RWPE2 (cell line): Measurements from ENCODE around the gene RGS6.
"Not testable (repeated sequence)": the region's sequence is repeated elsewhere in the genome, so short reads cannot be mapped to it uniquely, and the experiment has no call there.

Experiments
- ATAC-seq: fragments of 200-7000 bp; cut with Tn5 transposase; 3 replicates; pipeline ENCODE4 v1.9.1; 2021; ENCODE audit warnings: low read depth
- DNase-seq: peaks from one replicate; pipeline ENCODE4 v3.0.0-alpha.2; 2020; ENCODE audit warnings: low spot score
- H3K27ac ChIP-seq: fragments of 450-650 bp; 2 replicates; pipeline ENCODE4 v1.5.1; 2017; ENCODE audit warnings: mild to moderate bottlenecking; ENCODE audit not compliant: poor library complexity, severe bottlenecking
- H3K27me3 ChIP-seq: fragments of 250-450 bp; sonication (Bioruptor Pico); 2 replicates; pipeline ENCODE4 v1.5.1; 2021; ENCODE audit warnings: mild to moderate bottlenecking, moderate library complexity; ENCODE audit not compliant: insufficient read depth, poor library complexity, severe bottlenecking
- H3K36me3 ChIP-seq: fragments of 250-450 bp; sonication (Bioruptor Pico); 2 replicates; pipeline ENCODE4 v1.5.1; 2020; ENCODE audit warnings: low read depth, mild to moderate bottlenecking, moderate library complexity
- H3K4me1 ChIP-seq: fragments of 250-450 bp; sonication (Bioruptor Pico); 2 replicates; pipeline ENCODE4 v1.5.1; 2021; ENCODE audit warnings: mild to moderate bottlenecking, moderate library complexity; ENCODE audit not compliant: insufficient read depth, poor library complexity, severe bottlenecking
- H3K4me3 ChIP-seq: fragments of 250-450 bp; sonication (Bioruptor Pico); 2 replicates; pipeline ENCODE4 v1.5.1; 2021; ENCODE audit warnings: mild to moderate bottlenecking, moderate library complexity; ENCODE audit not compliant: severe bottlenecking
- H3K9me3 ChIP-seq: fragments of 250-450 bp; sonication (Bioruptor Pico); 2 replicates; pipeline ENCODE4 v1.5.1; 2021; ENCODE audit warnings: mild to moderate bottlenecking, moderate library complexity; ENCODE audit not compliant: severe bottlenecking
- CTCF ChIP-seq: fragments of 450-650 bp; IDR thresholded peaks from one replicate; pipeline ENCODE4 v1.5.1; 2017; ENCODE audit warnings: mild to moderate bottlenecking, moderate library complexity; ENCODE audit not compliant: poor library complexity, severe bottlenecking

Gene RGS6

GRCh38 chr14:72471346-72471745, 539.1 kb downstream of the RGS6 start:
- TF ChIP-seq CTCF = no peak
- ATAC-seq (peak; percentile 17; the same call in 1 of the 3 replicates), DNase-seq (no peak)
- H3K4me1 ChIP-seq = no peaks in the 10 kb centered on the region
- H3K36me3 ChIP-seq = no peaks in the 10 kb centered on the region
- H3K4me3 ChIP-seq = no peak overlapping the region
- peaks cover 36% of the 10 kb centered on the region for H3K27me3 ChIP-seq
- no peaks in the 10 kb centered on the region for H3K9me3 ChIP-seq
- H3K27ac ChIP-seq = no peak overlapping the region

GRCh38 chr14:72472845-72473244, 540.6 kb downstream of the RGS6 start:
- no peak overlapping the region for H3K4me3 ChIP-seq
- H3K9me3 ChIP-seq = no peaks in the 10 kb centered on the region
- no peak for DNase-seq
- TF ChIP-seq CTCF = peak; percentile 37
- no peak for ATAC-seq
- no peaks in the 10 kb centered on the region for H3K36me3 ChIP-seq
- H3K27ac ChIP-seq = no peak overlapping the region
- H3K27me3 ChIP-seq = peaks cover 49% of the 10 kb centered on the region
- H3K4me1 ChIP-seq = no peaks in the 10 kb centered on the region

GRCh38 chr14:72476657-72477499, 544.6 kb downstream of the RGS6 start:
- peak; percentile 59 for ATAC-seq
- TF ChIP-seq CTCF = no peak
- Histone ChIP-seq H3K9me3 (no peaks in the 10 kb centered on the region), H3K4me1 (no peaks in the 10 kb centered on the region), H3K4me3 (no peak overlapping the region), H3K36me3 (no peaks in the 10 kb centered on the region), H3K27ac (no peak overlapping the region), H3K27me3 (peaks cover 65% of the 10 kb centered on the region)
- DNase-seq = no peak

- ATAC-seq, H3K9me3 ChIP-seq, H3K4me3 ChIP-seq, H3K27ac ChIP-seq, DNase-seq, H3K36me3 ChIP-seq, H3K4me1 ChIP-seq: not testable (repeated sequence)
- peaks cover 67% of the 10 kb centered on the region for H3K27me3 ChIP-seq
Measured at GRCh38 chr14:72477578-72477977, 545.3 kb downstream of the RGS6 start.

GRCh38 chr14:72478471-72478893, 546.3 kb downstream of the RGS6 start:
- H3K27me3 ChIP-seq = peaks cover 65% of the 10 kb centered on the region
- TF ChIP-seq CTCF = no peak
- no peaks in the 10 kb centered on the region for H3K9me3 ChIP-seq
- no peaks in the 10 kb centered on the region for H3K4me1 ChIP-seq
- ATAC-seq (no peak), DNase-seq (no peak)
- H3K4me3 ChIP-seq = no peak overlapping the region
- H3K27ac ChIP-seq = no peak overlapping the region
- no peaks in the 10 kb centered on the region for H3K36me3 ChIP-seq
